Measurements from ENCODE around the gene WDR54. TPM values are rescaled to one million over a fixed set of nuclear protein-coding genes. Genes with fewer than 3 reads are reported as not detected.
"Not testable (repeated sequence)": the region's sequence is repeated elsewhere in the genome, so short reads cannot be mapped to it uniquely, and the experiment has no call there.

The WDR54 gene
- total RNA-seq, 1 donor = 34.3 TPM

DNA sequence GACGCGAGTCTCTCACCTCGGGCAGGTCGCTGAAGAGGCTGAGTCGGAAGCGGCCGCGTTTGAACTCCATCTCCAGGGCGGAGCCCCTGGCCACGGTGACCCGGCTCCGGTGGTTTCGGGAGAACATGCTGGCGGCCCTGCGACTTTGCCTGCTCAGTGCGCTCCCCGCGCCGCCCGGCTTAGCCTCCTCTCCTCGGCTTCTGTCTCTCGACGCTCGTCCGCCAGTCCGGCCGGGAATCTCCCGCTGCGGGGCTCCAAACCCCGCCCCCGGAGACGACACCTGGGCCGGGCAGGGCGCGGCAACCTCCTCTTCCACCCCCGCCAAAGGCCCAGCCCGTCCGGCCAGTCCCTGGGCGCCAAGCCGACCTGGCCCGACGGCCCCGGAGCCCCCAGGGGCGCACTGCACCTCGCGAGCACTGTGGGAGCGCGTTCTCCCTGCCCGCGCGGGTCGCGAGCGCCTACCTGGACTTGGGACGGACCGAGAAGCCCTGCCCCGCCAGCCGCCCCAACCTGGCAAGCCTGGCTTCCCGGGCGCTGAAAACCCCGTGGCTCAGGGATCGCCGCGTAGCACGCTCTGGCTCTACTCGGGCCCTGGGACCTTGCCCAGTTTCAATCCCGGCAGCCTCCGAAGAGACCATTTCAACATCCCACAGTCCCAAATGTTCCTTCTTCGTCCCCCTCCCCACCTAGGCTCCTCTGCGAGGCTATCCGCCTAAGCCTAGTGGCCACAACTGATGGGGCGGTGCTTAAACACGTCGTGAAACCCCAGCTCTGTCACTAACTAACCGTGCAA is 20.4 kb downstream of the WDR54 start, which contains the start of gene RTKN:
TSS of gene RTKN (minus strand) at position 248 of the 793 bp plus-strand sequence. CDS start at position 127, 121 bp downstream.
- no peak for DNase-seq (ENCODE audit: low read depth)
- H3K4me3 ChIP-seq (ENCODE audit: low read depth, low read length) = peak within 1 kb of the TSS; percentile 76
- TF ChIP-seq, protein P1, sequence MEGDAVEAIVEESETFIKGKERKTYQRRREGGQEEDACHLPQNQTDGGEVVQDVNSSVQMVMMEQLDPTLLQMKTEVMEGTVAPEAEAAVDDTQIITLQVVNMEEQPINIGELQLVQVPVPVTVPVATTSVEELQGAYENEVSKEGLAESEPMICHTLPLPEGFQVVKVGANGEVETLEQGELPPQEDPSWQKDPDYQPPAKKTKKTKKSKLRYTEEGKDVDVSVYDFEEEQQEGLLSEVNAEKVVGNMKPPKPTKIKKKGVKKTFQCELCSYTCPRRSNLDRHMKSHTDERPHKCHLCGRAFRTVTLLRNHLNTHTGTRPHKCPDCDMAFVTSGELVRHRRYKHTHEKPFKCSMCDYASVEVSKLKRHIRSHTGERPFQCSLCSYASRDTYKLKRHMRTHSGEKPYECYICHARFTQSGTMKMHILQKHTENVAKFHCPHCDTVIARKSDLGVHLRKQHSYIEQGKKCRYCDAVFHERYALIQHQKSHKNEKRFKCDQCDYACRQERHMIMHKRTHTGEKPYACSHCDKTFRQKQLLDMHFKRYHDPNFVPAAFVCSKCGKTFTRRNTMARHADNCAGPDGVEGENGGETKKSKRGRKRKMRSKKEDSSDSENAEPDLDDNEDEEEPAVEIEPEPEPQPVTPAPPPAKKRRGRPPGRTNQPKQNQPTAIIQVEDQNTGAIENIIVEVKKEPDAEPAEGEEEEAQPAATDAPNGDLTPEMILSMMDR (IDR thresholded peaks at IDR 0.05; ENCODE audit: insufficient read depth, low read length) = no peak

DNA sequence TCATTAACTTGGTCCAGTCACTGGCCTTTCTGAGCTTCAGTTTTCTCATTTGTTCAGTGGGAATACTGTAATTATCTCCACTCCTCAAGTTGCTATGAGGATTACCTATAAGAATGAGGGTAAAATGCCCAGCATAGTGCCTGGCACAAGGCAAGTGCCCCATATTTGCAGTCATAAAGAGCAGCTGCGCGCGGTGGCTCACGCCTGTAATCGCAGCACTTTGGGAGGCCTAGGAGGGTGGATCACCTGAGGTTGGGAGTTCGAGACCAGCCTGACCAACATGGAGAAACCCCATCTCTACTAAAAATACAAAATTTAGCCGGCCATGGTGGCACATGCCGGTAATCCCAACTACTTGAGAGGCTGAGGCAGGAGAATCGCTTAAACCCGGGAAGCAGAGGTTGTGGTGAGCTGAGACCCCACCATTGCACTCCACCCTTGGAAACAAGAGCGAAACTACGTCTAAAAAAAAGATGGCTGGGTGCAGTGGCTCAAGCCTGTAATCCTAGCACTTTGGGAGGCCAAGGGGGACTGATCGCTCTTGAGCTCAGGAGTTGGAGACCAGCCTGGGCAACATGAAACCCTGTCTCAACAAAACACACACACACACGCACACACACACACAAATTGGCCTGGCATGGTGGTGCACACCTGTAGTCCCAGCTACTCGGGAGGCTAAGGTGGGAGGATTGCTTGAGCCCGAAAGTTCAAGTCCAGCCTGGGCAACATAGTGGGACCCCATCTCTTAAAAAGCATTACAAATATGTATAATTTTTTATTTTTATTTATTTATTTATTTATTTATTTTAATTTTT is 21.2 kb downstream of the WDR54 start:
- H3K4me3 ChIP-seq (ENCODE audit: low read depth, low read length); DNase-seq (ENCODE audit: low read depth): not testable (repeated sequence)

DNA sequence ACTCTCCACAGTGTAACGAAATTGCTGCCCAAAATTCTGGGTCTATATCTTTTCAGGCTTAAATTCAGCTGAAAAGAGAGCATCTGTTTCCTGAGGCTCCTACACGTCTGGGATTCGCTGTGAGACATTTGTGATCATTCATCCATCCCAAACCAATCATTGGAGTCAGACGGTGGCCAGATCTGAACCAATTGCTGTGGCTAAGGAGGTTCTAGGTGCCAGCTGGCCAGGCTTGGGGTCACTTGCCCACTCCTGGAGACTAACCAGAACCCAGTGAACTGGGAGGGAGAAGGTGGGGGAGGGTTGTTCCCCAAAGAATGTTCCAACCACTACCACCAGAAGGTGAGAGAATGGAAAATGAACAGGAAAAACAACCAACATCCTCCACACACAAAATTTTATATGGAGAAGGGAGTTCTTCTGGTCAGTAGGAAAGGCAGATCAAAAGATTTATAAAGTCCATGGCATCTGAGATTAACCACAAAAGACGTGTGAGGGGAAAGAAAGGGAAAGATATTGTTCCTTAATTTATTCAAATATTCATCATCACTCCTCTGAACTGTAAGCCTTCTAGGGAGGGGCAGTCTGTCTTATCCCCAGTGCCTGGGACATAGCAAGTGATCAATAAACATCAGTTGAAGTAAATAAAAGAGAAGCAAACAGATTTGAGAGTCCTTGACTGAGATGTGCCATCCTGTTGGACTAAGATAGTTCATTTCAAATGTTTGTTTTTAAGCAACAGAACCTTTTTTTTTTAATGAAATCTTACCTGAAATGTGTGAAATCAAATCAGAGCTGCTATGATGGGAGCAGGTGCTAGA is 23.2 kb downstream of the WDR54 start:
- no peak for DNase-seq (ENCODE audit: low read depth)
- TF ChIP-seq, protein P1 (IDR thresholded peaks at IDR 0.05; ENCODE audit: insufficient read depth, low read length) = no peak
- no peak overlapping the region for H3K4me3 ChIP-seq (ENCODE audit: low read depth, low read length)

DNA sequence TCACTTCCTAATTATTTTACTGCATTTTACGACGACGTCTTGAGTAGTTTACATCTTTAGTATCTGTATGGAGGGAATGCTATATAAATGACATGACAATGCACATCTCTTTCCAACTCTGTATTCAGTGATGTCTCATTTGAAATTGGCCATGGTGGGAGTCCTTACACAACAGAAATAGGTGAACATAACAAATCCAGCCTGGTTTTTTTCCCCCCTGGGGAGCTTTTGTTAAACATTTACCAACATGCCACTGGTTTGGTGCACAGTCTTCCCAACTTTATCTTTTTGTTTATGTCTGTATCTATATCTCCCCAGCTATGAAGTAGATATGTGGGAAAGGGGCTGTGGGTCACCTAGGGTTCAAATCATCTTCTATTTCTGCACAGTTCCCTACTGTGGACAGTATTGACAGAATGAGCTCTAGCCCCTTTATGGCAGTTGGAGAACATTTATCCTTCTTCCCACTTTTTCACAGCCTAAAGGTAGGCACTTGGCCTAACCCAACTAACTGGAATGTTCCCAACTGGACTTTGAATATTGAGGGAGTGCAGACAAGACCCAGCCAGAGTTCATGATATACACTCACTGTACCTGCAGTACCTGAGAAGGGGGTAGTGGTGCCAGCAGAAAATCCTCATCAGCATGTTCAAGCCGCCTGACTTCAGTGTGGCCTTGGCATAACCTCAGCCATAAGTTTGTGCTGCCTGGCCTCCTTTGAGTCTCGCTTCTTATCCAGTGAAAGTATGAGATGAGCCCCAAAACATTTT is 25.9 kb downstream of the WDR54 start:
- no peak for DNase-seq (ENCODE audit: low read depth)
- no peak overlapping the region for H3K4me3 ChIP-seq (ENCODE audit: low read depth, low read length)
- TF ChIP-seq, protein P1 (IDR thresholded peaks at IDR 0.05; ENCODE audit: insufficient read depth, low read length) = no peak

DNA sequence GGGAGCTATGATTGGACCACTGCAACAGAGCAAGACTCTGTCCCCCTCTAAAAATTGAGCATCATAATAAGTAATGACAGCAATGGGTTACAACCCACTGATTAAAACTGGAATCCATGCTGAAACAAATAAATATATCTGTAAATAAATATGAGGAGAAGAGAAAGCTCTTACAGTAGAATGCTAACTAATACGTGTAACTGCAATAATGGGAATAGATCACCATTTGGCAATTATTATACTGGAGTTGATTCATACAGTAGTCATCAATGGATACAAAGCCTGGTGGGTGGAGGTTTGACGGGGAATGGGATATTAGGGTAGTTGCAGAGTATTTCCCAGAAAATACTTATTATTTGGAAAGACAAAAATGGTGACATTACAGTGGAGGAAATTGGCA is 27.2 kb downstream of the WDR54 start:
- no peak for DNase-seq (ENCODE audit: low read depth)
- H3K4me3 ChIP-seq (ENCODE audit: low read depth, low read length) = no peak overlapping the region
- TF ChIP-seq, protein P1 (IDR thresholded peaks at IDR 0.05; ENCODE audit: insufficient read depth, low read length) = no peak

DNA sequence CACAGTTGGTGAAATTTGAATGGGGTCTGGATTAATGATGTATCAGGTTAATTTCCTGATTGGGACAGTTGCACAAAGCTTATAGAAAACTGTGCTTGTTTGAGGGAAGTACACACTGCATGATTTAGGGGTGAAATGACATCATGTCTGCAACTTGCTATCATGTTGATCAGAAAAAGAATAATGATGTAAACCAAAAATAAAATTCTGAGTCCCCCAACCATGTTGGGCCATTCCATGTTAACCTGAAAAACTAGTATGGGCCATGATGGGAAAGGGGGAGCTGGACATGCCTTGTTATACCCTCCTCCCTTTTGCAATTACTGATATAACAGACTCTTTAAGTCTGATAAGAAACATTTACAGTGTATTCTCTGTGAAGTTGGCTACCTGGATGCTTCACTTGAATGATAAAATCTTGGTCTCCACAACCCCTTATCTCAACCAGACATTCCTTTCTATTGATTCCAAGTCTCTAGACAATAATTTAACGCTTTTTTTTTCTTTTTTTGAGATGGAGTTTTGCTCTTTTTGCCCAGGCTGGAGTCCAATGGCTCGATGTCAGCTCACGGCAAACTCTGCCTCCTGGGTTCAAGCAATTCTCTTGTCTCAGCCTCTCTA is 29.1 kb downstream of the WDR54 start:
- no peak for DNase-seq (ENCODE audit: low read depth)
- no peak overlapping the region for H3K4me3 ChIP-seq (ENCODE audit: low read depth, low read length)
- TF ChIP-seq, protein P1 (IDR thresholded peaks at IDR 0.05; ENCODE audit: insufficient read depth, low read length) = no peak
